Measurements from ENCODE around the gene CD93.

The CD93 gene

GRCh38 chr20:23090878-23091277 lies 4.8 kb upstream of the CD93 start:
- no peak for DNase-seq (ENCODE audit: low read depth)
- no peak for TF ChIP-seq CTCF (conservative IDR thresholded peaks at IDR 0.05; ENCODE audit: control insufficient read depth, insufficient read depth, low read depth, low read length)
- no peak overlapping the region for H3K4me3 ChIP-seq (ENCODE audit: control insufficient read depth, low read depth, low read length)

- no peak for TF ChIP-seq CTCF (conservative IDR thresholded peaks at IDR 0.05; ENCODE audit: control insufficient read depth, insufficient read depth, low read depth, low read length)
- DNase-seq (ENCODE audit: low read depth): no peak
- H3K4me3 ChIP-seq (ENCODE audit: control insufficient read depth, low read depth, low read length): no peak overlapping the region
These were observed 4.0 kb upstream of the CD93 start for GRCh38 chr20:23090147-23090546.

GRCh38 chr20:23088866-23089265 lies 2.7 kb upstream of the CD93 start:
- TF ChIP-seq CTCF (conservative IDR thresholded peaks at IDR 0.05; ENCODE audit: control insufficient read depth, insufficient read depth, low read depth, low read length): no peak
- DNase-seq (ENCODE audit: low read depth): no peak
- H3K4me3 ChIP-seq (ENCODE audit: control insufficient read depth, low read depth, low read length): no peak overlapping the region

GRCh38 chr20:23087587-23088251 lies 1.6 kb upstream of the CD93 start:
- no peak for DNase-seq (ENCODE audit: low read depth)
- no peak for TF ChIP-seq CTCF (conservative IDR thresholded peaks at IDR 0.05; ENCODE audit: control insufficient read depth, insufficient read depth, low read depth, low read length)
- H3K4me3 ChIP-seq (ENCODE audit: control insufficient read depth, low read depth, low read length): no peak overlapping the region

GRCh38 chr20:23086931-23087411 lies 847 bp upstream of the CD93 start:
- no peak overlapping the region for H3K4me3 ChIP-seq (ENCODE audit: control insufficient read depth, low read depth, low read length)
- no peak for DNase-seq (ENCODE audit: low read depth)
- TF ChIP-seq CTCF (conservative IDR thresholded peaks at IDR 0.05; ENCODE audit: control insufficient read depth, insufficient read depth, low read depth, low read length): no peak

GRCh38 chr20:23085436-23086055 lies 578 bp downstream of the CD93 start:
- H3K4me3 ChIP-seq (ENCODE audit: control insufficient read depth, low read depth, low read length): no peak overlapping the region
- no peak for TF ChIP-seq CTCF (conservative IDR thresholded peaks at IDR 0.05; ENCODE audit: control insufficient read depth, insufficient read depth, low read depth, low read length)
- no peak for DNase-seq (ENCODE audit: low read depth)

Measured in fibroblast of mammary gland (primary cell).